ENCODE results near the gene PLA2G2E. TPM values are rescaled to one million over a fixed set of nuclear protein-coding genes. Genes with fewer than 3 reads are reported as not detected.

PLA2G2E gene
- total RNA-seq, 1 donor from 2014 or later: not detected

GRCh38 chr1:19903621-19904020 lies 19.8 kb downstream of the PLA2G2E start:
- ATAC-seq: no peak
- H3K27me3 ChIP-seq: no peaks in the 10 kb centered on the region
- intact Hi-C loops (cut with DNase I): no loop called here

GRCh38 chr1:19901653-19902052 lies 21.8 kb downstream of the PLA2G2E start:
- Histone ChIP-seq H3K27ac (no peak overlapping the region), H3K4me1 (no peaks in the 10 kb centered on the region), H3K9me3 (no peaks in the 10 kb centered on the region), H3K36me3 (peaks cover 85% of the 10 kb centered on the region), H3K4me3 (no peak overlapping the region), H3K27me3 (no peaks in the 10 kb centered on the region)
- DNase-seq: no peak
- intact Hi-C loops (cut with DNase I): no loop called here
- ATAC-seq: no peak
- TF ChIP-seq, protein P1, sequence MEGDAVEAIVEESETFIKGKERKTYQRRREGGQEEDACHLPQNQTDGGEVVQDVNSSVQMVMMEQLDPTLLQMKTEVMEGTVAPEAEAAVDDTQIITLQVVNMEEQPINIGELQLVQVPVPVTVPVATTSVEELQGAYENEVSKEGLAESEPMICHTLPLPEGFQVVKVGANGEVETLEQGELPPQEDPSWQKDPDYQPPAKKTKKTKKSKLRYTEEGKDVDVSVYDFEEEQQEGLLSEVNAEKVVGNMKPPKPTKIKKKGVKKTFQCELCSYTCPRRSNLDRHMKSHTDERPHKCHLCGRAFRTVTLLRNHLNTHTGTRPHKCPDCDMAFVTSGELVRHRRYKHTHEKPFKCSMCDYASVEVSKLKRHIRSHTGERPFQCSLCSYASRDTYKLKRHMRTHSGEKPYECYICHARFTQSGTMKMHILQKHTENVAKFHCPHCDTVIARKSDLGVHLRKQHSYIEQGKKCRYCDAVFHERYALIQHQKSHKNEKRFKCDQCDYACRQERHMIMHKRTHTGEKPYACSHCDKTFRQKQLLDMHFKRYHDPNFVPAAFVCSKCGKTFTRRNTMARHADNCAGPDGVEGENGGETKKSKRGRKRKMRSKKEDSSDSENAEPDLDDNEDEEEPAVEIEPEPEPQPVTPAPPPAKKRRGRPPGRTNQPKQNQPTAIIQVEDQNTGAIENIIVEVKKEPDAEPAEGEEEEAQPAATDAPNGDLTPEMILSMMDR (IDR thresholded peaks at IDR 0.05): no peak

More at GRCh38 chr1:19903621-19904020, 19.8 kb downstream of the PLA2G2E start:
- H3K4me3 ChIP-seq: no peak overlapping the region
- peaks cover 87% of the 10 kb centered on the region for H3K36me3 ChIP-seq
- no peaks in the 10 kb centered on the region for H3K9me3 ChIP-seq
- H3K4me1 ChIP-seq: no peaks in the 10 kb centered on the region
- no peak overlapping the region for H3K27ac ChIP-seq
- TF ChIP-seq, protein P1 (IDR thresholded peaks at IDR 0.05): no peak
- no peak for DNase-seq

GRCh38 chr1:19894218-19894617 lies 29.2 kb downstream of the PLA2G2E start:
- intact Hi-C loops (cut with DNase I): no loop called here
- Histone ChIP-seq H3K36me3 (peaks cover 80% of the 10 kb centered on the region), H3K4me3 (no peak overlapping the region), H3K27ac (no peak overlapping the region), H3K9me3 (no peaks in the 10 kb centered on the region), H3K4me1 (no peaks in the 10 kb centered on the region), H3K27me3 (no peaks in the 10 kb centered on the region)
- TF ChIP-seq, protein P1 (IDR thresholded peaks at IDR 0.05): no peak
- DNase-seq: no peak
- no peak for ATAC-seq

DNA sequence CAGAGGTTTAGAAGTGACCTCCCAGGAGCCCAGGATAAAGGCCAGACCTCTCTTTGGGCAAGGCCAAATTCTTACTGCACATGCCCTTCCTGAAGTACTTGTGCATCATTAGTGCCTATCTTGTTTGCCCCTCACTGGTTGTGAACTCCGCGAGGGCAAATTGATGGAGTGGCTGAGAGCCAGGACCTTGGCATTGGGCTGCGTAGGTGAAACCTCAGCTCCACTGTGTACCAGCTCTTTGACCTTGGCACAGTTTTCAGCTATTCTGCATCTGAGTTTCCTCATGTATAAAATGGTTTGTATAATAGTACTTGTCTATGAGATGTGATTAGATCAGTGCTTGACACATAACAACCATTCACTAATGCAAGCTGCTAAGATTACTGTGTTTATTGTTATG lies 29.7 kb downstream of the PLA2G2E start:
- no peak overlapping the region for H3K27ac ChIP-seq
- H3K27me3 ChIP-seq: no peaks in the 10 kb centered on the region
- ATAC-seq: no peak
- no peaks in the 10 kb centered on the region for H3K4me1 ChIP-seq
- TF ChIP-seq, protein P1 (IDR thresholded peaks at IDR 0.05): no peak
- no peak for DNase-seq
- intact Hi-C loops (cut with DNase I): no loop called here
- peaks cover 75% of the 10 kb centered on the region for H3K36me3 ChIP-seq
- H3K9me3 ChIP-seq: no peaks in the 10 kb centered on the region
- no peak overlapping the region for H3K4me3 ChIP-seq

DNA sequence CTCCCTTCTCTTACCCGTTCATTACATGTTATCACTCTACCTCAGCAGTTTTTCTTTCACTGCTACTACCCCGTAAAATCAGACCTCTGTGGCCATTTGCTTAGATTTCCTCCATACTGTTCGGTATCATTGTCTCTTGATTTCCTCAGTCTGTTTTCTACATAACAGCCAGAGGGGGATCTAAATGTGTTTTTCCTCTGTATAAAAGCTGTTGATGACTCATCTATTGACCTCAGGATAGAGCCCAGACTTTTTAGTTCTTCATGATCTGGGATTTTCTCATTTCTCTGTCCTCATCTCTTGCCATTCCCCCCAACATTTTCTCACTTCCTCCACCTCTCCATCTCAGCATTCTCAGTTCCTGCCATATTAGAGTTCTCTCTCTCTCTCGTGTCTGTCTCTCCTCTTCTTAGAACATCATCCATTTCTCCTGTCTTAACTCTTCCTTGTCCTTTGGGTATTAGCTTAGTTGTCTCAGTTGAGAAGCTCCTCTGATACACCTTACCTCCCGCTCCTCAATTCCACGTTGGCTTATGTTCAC lies 30.7 kb downstream of the PLA2G2E start:
- H3K9me3 ChIP-seq: no peaks in the 10 kb centered on the region
- no peak overlapping the region for H3K27ac ChIP-seq
- no peaks in the 10 kb centered on the region for H3K27me3 ChIP-seq
- ATAC-seq (no peak), DNase-seq (no peak)
- peaks cover 66% of the 10 kb centered on the region for H3K36me3 ChIP-seq
- intact Hi-C loops (cut with DNase I): no loop called here
- H3K4me3 ChIP-seq: no peak overlapping the region
- H3K4me1 ChIP-seq: no peaks in the 10 kb centered on the region
- TF ChIP-seq, protein P1 (IDR thresholded peaks at IDR 0.05): no peak

DNA sequence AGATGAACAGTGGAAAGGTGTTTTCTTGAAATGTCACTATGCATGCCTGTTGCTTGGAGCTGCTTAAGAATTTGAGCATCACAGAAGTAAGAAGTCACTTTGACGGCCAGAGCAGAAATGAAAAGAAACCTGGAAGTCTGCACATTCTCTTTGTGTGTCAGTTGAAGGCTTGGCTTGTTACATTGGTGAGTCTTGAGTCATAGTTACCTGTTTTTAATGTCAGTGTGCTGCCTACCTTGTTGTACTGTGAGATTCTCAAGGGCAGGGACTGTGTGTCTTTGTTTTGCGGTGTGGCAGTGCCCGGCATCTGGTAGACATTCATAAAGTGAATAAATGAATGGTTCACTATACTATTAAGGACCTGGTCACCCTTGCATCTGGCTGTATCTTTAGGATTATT lies 31.3 kb downstream of the PLA2G2E start:
- ATAC-seq (no peak), DNase-seq (no peak)
- Histone ChIP-seq H3K4me1 (no peaks in the 10 kb centered on the region), H3K9me3 (no peaks in the 10 kb centered on the region), H3K4me3 (no peak overlapping the region), H3K27me3 (no peaks in the 10 kb centered on the region), H3K27ac (no peak overlapping the region), H3K36me3 (peaks cover 61% of the 10 kb centered on the region)
- TF ChIP-seq, protein P1 (IDR thresholded peaks at IDR 0.05): no peak
- intact Hi-C loops (cut with DNase I): no loop called here
